Endothelial cell of umbilical vein (primary cell): ENCODE measurements around the gene CHID1. TPM values are rescaled to one million over a fixed set of nuclear protein-coding genes. Genes with fewer than 3 reads are reported as not detected.

Experiments
- BruUV-seq: library from RNA; stranded (reverse); fragments of 400-500 nt; replicated peaks from 2 replicates; lab custom pipeline; 2021; lab: Mats Ljungman, UMichigan
- CTCF ChIA-PET: fragments of 300-600, 350-600 bp; sonication (Branson Sonifier 250); formaldehyde crosslinking; loops from one replicate; lab custom pipeline; 2021; ENCODE audit warnings: antibody characterized with exemption, inconsistent platforms; lab: Charles Lee
- POLR2A ChIA-PET: fragments of 300-600, 350-600 bp; sonication (Branson Sonifier 250); formaldehyde crosslinking; loops from one replicate; lab custom pipeline; 2021; ENCODE audit warnings: antibody characterized with exemption, inconsistent platforms; lab: Charles Lee
- DNase-seq: peaks from one replicate; pipeline ENCODE4 v3.0.0-alpha.2; 2011; ENCODE audit warnings: low read depth, low spot score
- FAIRE-seq: peaks from 2 replicates; lab custom pipeline; 2011; peaks lifted over from hg19 to GRCh38; lab: Jason Lieb, UNC
- H2AFZ ChIP-seq: 2 replicates; pipeline ENCODE4 v1.6.0; 2012; ENCODE audit warnings: low read depth, low read length, control low read depth, inconsistent platforms
- H3K27ac ChIP-seq: 2 replicates; pipeline ENCODE4 v1.5.1; 2011; ENCODE audit warnings: low read depth, mild to moderate bottlenecking, control low read depth, low read length, moderate library complexity; ENCODE audit not compliant: insufficient read depth
- H3K27me3 ChIP-seq, 2 experiments: 2 replicates each; pipeline versions ENCODE4 v1.6.0 to v1.6.1; 2011; ENCODE audit warnings: low read length in 2 of 2, mixed read lengths in 1 of 2; ENCODE audit not compliant: control insufficient read depth in 2 of 2, insufficient read depth in 2 of 2
- H3K36me3 ChIP-seq, 2 experiments: 2 replicates in 1 of 2; 3 replicates in 1 of 2; pipeline ENCODE4 v1.5.1; 2011; ENCODE audit warnings: low read length in 2 of 2, mild to moderate bottlenecking in 1 of 2, moderate library complexity in 1 of 2; ENCODE audit not compliant: control insufficient read depth in 2 of 2, insufficient read depth in 2 of 2; ENCODE audit errors: extremely low read depth in 1 of 2
- H3K4me1 ChIP-seq: 3 replicates; pipeline ENCODE4 v1.5.1; 2011; ENCODE audit warnings: mild to moderate bottlenecking, low read length; ENCODE audit not compliant: control insufficient read depth, insufficient read depth; ENCODE audit errors: extremely low read depth
- H3K4me2 ChIP-seq: 2 replicates; pipeline ENCODE4 v1.6.1; 2011; ENCODE audit warnings: low read length, control low read depth, mixed read lengths; ENCODE audit not compliant: insufficient read depth
- H3K4me3 ChIP-seq, 3 experiments: fragments of 200-600 bp in 1 of 3; sonication (generic), shearing (Covaris generic) in 1 of 3; replicated peaks in 1 of 3; 2 replicates each; pipeline ENCODE4 v1.5.1; 2011 to 2016; ENCODE audit warnings: control low read depth in 3 of 3, low read length in 3 of 3, mild to moderate bottlenecking in 2 of 3, inconsistent platforms in 1 of 3, low read depth in 1 of 3, moderate library complexity in 1 of 3; ENCODE audit not compliant: insufficient read depth in 1 of 3
- H3K79me2 ChIP-seq: 2 replicates; pipeline ENCODE4 v1.6.0; 2012; ENCODE audit warnings: low read length, inconsistent platforms; ENCODE audit not compliant: control insufficient read depth, insufficient read depth
- H3K9ac ChIP-seq: replicated peaks from 2 replicates; pipeline ENCODE3; 2011; ENCODE audit warnings: low read length, control low read depth; ENCODE audit not compliant: insufficient read depth; ENCODE audit errors: extremely low read depth
- H3K9me1 ChIP-seq: replicated peaks from 3 replicates; pipeline ENCODE4 v1.6.0; 2011; ENCODE audit warnings: mild to moderate bottlenecking, low read length; ENCODE audit not compliant: control insufficient read depth, insufficient read depth; ENCODE audit errors: extremely low read depth
- H3K9me3 ChIP-seq: replicated peaks from 2 replicates; pipeline ENCODE4 v1.5.1; 2012; ENCODE audit warnings: low read length, inconsistent platforms; ENCODE audit not compliant: control insufficient read depth, insufficient read depth
- H4K20me1 ChIP-seq: replicated peaks from 2 replicates; pipeline ENCODE3; 2011; ENCODE audit warnings: mild to moderate bottlenecking, low read length; ENCODE audit not compliant: control insufficient read depth, insufficient read depth; ENCODE audit errors: extremely low read depth
- CTCF ChIP-seq, 2 donors: IDR thresholded peaks; 1 replicate in 1 of 2; 2 replicates in 1 of 2; pipeline ENCODE4 v1.5.1; 2011; ENCODE audit warnings: low read length in 2 of 2, mild to moderate bottlenecking in 2 of 2, moderate library complexity in 2 of 2, control low read depth in 1 of 2, inconsistent platforms in 1 of 2, low read depth in 1 of 2; ENCODE audit not compliant: insufficient read depth in 1 of 2; ENCODE audit errors: extremely low read depth in 1 of 2
- EZH2 ChIP-seq: IDR thresholded peaks from 2 replicates; pipeline ENCODE4 v1.6.1; 2012; ENCODE audit warnings: borderline replicate concordance, low read depth, mild to moderate bottlenecking, moderate library complexity, low read length, inconsistent platforms; ENCODE audit not compliant: severe bottlenecking
- FOS ChIP-seq: IDR thresholded peaks from 2 replicates; pipeline ENCODE4 v1.6.1; 2011; ENCODE audit warnings: mild to moderate bottlenecking, low read length, moderate library complexity, borderline replicate concordance; ENCODE audit not compliant: insufficient read depth
- GATA2 ChIP-seq: IDR thresholded peaks from 2 replicates; pipeline ENCODE4 v1.7.0; 2011; ENCODE audit warnings: low read depth, mild to moderate bottlenecking, moderate library complexity, mixed read lengths, low read length; ENCODE audit not compliant: insufficient read length, insufficient read depth
- JUN ChIP-seq: IDR thresholded peaks from 2 replicates; pipeline ENCODE4 v1.6.1; 2011; ENCODE audit warnings: borderline replicate concordance, low read depth; ENCODE audit not compliant: insufficient read length, insufficient read depth
- MAX ChIP-seq: IDR thresholded peaks from 2 replicates; pipeline ENCODE4 v1.6.1; 2011; ENCODE audit not compliant: insufficient read depth, insufficient read length
- MYC ChIP-seq: IDR thresholded peaks from one replicate; pipeline ENCODE4 v1.6.1; 2011; ENCODE audit warnings: mild to moderate bottlenecking, low read depth, low read length
- POLR2A ChIP-seq: IDR thresholded peaks from 2 replicates; pipeline ENCODE4 v1.6.1; 2012; ENCODE audit warnings: low read depth, mild to moderate bottlenecking, control low read depth, low read length
- POLR2AphosphoS5 ChIP-seq: IDR thresholded peaks from 2 replicates; pipeline ENCODE4 v1.6.1; 2012; ENCODE audit warnings: low read depth, mild to moderate bottlenecking, control low read depth, low read length, moderate library complexity; ENCODE audit not compliant: insufficient read depth
- dilution Hi-C: fragments of 300-500 bp; cut with MboI; formaldehyde crosslinking; loops from one replicate; pipeline ENCODE4 v1.15.0; 2019; ENCODE audit warnings: low sequenced_read_pairs; ENCODE audit not compliant: extremely low pct_ligation_motif_present
- intact Hi-C: fragments of 100-400 bp; cut with micrococcal nuclease; formaldehyde crosslinking; loops from one replicate; pipeline ENCODE4 v1.10.0; 2022
- polyA plus RNA-seq, 4 experiments: library from polyadenylated mRNA; depleted of rRNA in 3 of 4; stranded (reverse) in 3 of 4; unstranded in 1 of 4; fragments of >200 nt; gene quantifications; 2 replicates each; pipeline versions ENCODE4 v1.2.1 to v1.2.3, GENCODE V29; 2011 to 2012; ENCODE audit warnings: missing spikeins in 1 of 4
- total RNA-seq: library from RNA; stranded (reverse); gene quantifications from 2 replicates; pipeline ENCODE4 v1.2.3, GENCODE V29; 2021

The CHID1 gene
- total and polyA plus RNA-seq, 2 donors (not counting 3 experiments of a cell fraction or from before 2014, with no cell fraction given): 89.8 to 107 TPM

- H3K9me3 ChIP-seq: no peaks in the 10 kb centered on the region
- no peaks in the 10 kb centered on the region for H4K20me1 ChIP-seq
- no TSS peak for BruUV-seq
- H3K9ac ChIP-seq: no peak overlapping the region
- no peaks in the 10 kb centered on the region for H3K9me1 ChIP-seq
- DNase-seq: no peak
- H3K4me3 ChIP-seq: no peak overlapping the region
- ChIA-PET POLR2A (no interaction called here), CTCF (interaction anchor here (0.9 kb wide), 1 partner anchor 103 kb away, joined by 3 read pairs; no protein-coding TSS in a partner anchor)
- FAIRE-seq: no peak
- dilution Hi-C loops: no loop called here
- intact Hi-C loops: no loop called here
- H3K36me3 ChIP-seq: peaks cover 0 to 3% of the 10 kb centered on the region in 2 experiments
- no peak overlapping the region for H3K27ac ChIP-seq
- no peak overlapping the region for H2AFZ ChIP-seq
- H3K4me1 ChIP-seq: no peaks in the 10 kb centered on the region
- H3K79me2 ChIP-seq: no peaks in the 10 kb centered on the region
- no peaks in the 10 kb centered on the region for H3K27me3 ChIP-seq
- H3K4me2 ChIP-seq: no peak overlapping the region
- no peak for TF ChIP-seq MYC
- TF ChIP-seq FOS: no peak
- no peak for TF ChIP-seq CTCF (IDR thresholded peaks at IDR 0.05; ENCODE audit: extremely low read depth in 1 of 2, insufficient read depth in 1 of 2, low read depth in 1 of 2, low read length in 2 of 2)
- no peak for TF ChIP-seq MAX
- TF ChIP-seq POLR2A: no peak
- no peak for TF ChIP-seq POLR2AphosphoS5
- TF ChIP-seq JUN: no peak
- TF ChIP-seq GATA2: no peak
- TF ChIP-seq EZH2: no peak
Observed at GRCh38 chr11:893008-893654, 17.5 kb downstream of the CHID1 start.
